A204.1 (cell line): ENCODE data around the gene CHST15.

Experiments
- FAIRE-seq: peaks from 2 replicates; lab custom pipeline; 2012; peaks lifted over from hg19 to GRCh38; lab: Jason Lieb, UNC

CHST15 gene

DNA sequence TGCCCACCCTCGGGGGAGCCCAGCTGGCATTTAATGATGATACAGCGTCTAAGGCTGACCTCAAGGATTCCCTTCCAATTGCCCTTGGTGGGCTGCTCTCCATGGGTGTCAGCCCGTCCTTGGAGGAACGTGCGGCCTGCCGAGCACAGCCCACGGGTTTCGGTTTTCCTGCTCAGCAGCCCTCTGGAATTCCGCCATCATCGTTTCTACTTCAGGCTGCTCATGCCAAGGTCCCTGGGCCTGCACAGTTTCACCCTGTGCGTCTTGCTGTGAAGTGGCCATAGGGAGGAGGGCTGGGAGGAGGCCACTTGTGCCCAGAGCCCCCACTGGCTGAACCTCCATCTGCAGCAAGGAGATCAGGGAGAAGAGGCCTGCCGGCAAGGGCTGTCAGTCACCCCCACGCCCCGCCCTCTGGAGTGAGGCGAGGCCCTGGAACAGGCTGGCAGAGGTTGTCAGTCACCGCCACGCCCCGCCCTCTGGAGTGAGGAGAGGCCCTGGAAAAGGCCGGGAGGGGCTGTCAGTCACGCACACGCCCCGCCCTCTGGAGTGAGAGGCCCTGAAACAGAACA, 82.8 kb downstream of the CHST15 start:
- FAIRE-seq, result no peak

DNA sequence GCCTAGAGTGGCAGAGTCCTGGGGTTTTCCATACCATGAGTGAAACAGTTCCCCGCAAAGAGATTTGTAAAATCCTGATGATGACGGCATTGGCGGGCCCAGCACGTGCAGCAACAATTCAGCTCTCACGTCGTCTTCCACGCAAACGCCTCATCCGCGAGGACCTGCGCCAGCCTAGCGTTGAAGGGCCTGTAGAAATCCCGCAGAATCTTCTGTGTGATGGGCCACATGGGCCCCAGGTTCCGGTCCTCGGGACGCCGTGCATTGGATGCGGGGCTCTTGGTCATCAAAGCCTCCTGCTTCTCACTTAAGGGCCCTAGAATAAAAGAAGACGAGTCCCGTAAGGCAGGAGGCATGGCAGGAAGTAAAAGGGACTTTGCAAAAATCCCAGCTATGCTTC, 83.4 kb downstream of the CHST15 start:
- FAIRE-seq, result no peak

DNA sequence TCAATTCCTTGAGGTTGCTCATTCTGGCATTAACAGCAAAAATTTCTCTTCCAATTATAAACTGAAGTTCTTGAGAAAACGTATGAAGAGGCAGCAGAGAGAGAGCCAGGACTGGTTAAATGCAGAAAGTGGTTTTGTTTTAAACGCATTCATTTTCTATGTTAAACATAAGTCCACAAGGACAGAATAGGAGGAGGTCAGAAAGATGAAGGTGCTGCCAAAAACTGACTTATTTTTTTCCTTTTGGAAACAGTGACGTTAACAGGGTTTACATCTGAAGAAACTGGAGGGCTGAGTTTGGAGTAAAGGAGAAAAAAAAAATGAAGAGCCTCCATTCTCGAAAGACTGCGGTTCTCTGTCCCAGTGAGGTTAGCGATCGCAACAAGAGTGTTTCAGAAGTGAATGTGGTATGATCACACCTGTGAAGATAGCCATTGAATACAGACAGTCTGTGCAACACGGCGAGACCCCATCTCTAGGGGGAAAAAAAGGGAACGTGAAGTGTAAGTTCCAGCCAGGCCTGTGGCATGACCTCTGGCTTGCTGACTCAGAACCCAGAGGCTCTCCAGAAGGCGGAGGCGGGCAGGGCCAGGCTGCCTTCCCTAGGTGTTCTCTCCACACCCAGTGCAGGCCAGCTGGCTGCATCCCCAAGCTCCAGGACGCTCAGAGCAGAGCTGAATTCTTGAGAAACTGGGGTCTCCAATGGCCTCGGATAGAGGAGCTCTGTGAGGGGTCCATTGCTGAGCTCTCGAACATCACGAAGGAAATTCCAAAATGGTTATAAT, 84.0 kb downstream of the CHST15 start:
- no peak for FAIRE-seq

DNA sequence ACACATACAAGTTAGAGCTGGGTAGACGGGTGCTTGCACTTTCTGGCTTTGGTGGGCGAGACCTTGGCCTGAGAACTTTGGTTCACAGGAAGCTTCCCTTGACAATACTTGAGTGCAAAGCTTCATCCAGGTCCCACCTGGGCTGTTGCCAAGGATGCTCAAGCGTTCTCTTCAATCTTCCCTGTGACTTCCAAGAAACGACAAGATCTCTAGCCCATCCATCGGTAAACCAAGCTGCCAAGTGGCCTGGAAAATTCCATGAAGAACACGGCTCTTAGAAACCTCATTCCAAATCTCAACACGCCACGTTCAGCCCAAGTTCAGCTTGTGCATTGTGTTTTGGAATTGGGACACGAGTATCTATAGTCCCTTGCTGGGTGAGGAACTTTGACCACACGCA, 84.7 kb downstream of the CHST15 start:
- no peak for FAIRE-seq

DNA sequence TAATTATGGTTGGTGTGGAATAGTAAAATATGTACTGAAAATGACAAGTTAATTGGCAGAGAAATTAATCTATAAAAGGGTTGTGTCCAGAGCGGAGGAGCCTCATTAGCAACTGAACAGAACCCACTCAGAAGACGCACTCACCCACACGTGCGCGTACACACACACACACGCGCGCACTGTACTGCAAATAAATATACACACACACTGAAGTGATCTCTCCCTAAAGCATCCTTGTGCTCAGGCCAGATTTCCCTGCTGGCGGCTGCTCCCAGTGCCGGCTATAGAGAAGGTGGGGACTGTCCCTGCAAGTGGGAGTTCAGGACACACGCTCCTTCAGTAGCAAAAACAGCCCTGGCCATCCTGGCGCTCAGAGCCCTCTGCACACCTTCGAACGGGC, 85.2 kb downstream of the CHST15 start:
- no peak for FAIRE-seq

DNA sequence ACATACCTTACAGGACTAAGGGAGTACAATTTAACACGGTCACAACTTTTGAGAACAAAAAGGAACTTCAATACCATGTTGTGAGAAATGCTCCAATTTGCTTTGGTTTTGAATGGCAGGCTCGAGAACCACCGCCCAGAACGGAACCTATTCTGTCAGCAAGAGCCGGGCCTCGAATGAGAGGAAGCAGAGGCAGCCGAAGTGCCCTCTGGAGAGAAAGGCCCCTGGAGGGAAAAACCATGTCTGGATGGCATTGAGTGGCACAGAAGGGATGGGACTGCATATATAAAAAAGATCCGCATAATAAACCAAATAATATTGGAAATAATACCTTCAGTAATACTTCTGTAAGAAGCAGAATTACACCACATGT, 85.6 kb downstream of the CHST15 start:
- no peak for FAIRE-seq

DNA sequence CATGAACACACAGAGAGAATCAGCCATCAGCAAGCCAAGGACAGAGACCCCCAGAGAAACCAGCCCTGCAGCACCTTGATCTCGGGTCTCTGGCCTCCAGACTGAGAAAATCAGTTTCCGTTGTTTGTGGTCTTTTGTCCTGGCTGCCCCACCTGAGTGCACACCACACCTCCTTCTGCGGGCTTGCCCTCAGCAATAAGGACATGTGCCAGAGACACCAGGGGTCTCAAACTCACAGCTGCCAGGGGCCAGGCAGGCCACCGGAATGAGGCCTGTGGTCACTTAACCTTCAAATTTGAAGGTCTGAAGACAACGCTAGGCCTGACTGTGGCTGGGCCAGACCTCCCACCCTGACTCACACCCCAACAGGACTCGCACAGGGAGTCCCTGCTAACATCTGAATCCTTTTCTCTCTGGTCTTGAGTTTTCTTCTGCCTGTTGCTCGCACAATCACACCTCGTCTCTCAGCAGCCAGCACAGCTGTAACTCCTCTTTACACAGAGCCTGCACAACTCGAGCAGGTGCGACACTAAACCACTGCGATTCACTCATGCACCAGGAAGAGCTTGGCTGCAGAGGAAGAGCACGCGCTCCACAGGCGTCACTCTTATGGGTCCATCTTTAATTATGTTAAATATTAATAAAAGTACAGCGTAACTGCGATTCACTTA, 86.2 kb downstream of the CHST15 start:
- FAIRE-seq, result no peak

DNA sequence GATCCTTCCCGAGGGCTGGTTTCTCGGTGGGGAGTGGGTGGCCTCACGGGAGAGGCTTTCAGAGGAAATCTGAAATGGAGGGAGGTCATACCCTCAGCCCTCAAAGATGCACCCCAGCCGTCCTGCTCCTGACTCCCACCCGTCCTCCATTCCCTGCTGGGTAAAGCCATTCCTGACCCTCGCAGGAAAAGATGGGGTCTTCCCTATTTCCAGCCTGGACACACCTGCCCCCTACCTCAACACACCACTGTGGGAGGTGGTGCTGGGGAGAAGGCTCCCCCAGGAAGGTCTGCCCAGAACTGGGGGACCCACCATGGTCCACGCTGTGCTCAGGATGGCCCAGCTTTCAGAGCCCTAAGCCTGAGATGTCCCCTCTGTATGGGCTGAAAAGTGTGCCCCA, 86.9 kb downstream of the CHST15 start:
- no peak for FAIRE-seq

DNA sequence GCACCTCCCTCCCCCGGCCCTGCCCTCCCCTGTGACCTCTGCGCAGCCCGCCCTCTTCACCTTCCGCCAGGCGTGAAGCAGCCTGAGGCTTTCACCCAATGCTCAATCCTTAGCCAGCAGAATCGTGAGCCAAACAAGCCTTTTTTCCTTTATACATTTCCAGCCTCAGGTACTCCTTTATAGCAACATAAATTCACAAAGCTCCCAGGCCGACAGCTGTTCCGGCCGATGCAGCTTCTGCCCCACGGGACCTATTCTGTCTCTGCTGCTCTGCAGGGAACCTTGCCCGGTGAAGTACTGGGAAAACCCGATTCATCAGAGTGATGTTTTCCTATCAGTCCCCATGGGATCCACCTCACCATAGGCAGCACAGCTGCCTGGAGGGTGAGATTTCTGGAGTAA, 87.4 kb downstream of the CHST15 start:
- FAIRE-seq, result no peak

DNA sequence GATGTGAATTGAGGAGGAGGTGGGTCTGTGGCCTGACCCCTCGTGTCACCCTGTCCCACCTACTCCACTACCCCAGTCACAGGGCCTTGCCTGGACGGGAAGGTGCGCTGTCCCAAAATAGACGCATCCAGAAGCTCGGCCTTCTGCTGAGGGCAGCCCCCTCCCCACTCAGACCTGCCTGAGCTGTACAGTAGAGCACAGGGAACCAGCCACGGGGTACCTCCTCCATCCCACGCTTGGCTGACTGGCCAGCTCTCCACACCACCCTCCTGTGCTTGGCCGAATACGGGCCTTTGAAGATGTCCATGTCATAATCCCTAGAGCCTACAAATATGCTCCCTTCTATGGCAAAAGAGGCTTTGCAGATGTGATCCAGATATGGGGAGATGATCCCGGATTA, 88.3 kb downstream of the CHST15 start:
- no peak for FAIRE-seq

DNA sequence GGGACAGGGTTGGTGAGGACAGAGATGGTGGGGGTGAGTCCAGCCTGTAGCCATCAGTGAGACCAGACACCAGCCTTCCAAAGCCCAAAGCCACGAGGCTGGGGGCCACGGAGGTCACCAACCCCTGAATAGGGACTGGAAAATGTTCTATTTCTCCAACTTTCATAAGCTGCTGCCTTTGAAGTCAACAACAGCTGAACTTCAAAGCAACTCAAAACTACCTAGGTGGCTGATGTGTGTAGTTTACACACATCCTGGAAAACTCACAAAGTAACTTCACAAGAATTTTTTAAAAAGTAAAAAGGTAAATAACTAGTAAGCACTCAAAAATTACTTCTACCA, 88.8 kb downstream of the CHST15 start:
- FAIRE-seq, result no peak

DNA sequence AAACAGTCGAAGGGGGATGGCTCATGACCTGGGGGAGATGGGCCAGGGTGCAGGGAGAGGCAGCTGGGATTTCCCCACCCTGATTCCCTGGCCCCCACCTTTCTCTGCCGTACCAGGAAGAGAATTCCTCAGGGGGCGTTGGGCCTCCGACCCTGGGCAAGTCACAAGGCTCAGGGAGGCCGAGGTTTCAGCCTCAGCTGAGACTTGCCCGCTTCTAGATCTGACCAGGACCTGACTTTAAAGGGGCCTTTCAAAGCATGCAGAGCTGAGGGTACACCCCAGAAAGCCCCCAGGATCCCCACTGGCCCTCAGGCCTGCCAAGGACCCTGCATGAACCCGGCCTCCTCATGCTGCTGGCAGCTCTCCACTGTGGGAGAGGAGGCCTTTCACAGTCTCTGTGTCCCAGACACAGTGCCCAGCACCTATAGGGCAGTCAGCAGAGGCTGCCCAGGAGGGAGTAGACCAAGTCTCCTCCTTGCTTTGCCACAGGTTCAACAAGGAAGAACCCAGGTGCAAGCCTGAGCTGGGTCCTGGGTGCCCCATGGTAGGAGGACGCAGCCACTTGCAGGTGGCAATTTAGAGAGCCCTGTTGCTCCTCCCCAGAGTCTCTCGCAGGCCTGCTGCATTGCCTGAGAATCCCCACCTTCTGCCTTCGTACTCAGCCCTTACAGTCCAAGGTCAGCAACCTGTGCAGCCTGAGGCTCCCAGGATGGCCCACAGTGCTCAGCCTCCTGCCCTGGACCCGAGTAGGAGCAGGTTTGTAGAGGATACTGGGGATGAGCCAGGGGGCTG, 89.3 kb downstream of the CHST15 start:
- FAIRE-seq, result no peak

DNA sequence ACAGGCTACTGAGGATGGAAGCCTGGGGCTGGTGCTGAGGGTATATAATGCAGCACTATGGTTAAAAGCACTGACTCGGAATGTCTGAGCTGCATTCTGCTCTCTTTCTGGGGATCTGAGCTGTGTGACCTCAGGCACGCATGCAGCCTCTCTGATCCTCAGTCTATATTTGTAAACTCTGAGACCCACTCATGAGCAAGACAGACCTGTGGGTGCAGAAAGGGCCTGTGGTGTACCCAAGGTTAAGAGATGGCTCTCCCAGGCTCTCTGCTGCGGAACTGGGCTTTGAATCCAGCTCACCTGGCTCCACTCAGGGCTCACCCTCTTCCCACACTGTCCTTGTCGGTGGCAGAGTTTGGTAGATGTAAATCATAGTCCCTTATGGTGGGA, 89.9 kb downstream of the CHST15 start:
- no peak for FAIRE-seq

DNA sequence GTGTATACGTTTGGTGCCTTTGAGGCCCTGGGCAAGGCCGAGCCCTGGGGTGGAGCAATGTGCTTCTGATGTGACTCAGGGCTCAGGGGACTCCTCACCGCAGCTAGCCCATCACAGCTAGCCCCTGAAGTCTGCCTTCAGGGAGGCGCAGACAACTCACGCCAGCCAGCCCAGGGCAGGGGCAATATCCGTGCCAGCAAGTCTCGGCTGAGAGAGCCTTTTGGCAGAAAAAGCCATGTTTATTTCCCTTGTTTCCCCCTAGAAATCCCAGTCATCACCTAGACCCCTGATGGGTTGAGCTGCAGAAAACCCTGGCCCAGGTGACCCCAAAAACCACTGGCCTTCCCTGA, 90.4 kb downstream of the CHST15 start:
- FAIRE-seq, result no peak

DNA sequence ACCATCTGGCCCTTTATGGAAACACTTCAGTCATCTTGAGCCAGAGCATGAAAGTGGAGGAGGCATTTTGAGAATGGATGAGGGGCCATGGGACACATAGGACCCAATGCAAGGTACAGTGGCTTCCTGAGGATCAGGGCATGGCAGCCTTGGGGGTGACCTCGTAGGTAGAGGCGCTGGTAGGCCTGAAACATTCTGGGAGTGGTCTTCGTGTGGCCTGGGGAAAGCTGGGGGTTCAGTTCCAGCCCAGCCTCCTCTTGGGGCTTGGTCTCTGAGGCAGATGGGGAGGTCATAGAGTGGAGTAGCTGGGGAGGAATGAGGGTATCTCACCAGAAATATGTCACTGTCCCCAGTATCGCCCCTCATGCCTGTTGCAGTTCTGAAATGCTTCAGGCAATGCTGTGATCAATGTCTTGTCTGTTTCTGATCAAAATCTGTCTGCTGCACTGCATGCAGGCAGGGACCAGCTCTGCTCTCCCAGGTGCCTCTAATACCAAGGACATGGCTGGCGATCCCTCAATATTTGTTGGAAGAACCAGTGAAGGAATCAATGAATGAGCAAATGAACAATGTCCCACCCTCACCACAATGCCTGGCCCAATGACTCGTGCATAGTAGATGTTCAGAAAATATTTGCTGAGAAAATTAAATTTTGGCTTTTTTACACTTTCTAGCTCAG, 90.9 kb downstream of the CHST15 start:
- no peak for FAIRE-seq

DNA sequence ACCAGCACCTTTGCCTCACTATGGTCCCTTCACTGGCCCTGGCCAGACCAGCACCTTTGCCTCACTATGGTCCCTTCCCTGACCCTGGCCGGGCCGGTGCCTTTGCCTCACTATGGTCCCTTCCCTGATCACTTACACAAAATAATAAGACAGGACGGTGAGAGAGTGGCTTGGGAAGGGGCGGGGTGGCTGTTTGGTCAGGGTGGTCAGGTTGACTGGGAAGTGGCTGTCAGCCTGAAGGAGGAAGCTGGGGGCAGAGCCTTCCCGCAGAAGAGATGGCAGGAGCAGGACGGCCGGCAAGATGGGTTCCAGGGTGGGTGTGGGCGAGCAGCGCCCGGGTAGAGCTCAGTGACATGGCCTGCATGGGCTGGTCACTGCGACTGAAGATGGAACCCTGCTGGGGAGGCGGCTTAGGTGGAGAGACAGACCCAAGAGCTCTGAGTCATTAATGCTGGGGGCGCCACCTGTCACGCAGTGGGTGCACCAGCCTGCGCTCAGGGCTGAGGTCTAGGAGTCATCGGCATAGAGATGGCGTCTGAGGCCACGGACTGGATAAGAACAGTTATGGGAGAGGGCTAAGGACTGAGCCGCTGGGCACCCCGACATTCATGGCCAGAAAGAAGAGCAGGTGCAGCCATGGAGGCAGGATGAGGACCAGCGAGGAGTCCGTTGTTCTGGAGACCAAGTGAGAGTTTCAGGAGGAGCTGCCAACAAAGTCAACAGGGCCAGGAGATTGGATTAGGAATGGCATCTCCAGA, 91.8 kb downstream of the CHST15 start:
- no peak for FAIRE-seq

DNA sequence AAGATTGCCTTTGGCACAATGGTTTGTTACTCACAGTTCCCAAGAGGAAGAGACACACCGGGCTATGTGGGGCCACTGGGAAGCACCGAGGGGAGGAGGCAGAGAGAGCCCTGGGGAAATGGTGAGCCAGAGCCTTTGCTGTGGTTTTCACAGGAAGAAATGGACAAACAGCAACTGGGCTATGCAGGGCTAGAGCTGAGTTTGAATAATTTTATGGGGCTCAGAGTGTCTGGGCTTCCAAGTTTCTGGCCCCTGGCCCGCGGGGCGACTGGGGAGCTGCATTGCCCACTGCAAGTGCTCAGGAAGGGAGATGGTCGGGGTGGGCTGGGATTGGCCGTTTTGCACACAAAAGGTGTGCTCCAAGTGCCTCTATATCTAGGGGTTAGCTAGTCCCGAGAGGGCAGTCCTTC, 92.6 kb downstream of the CHST15 start:
- no peak for FAIRE-seq

DNA sequence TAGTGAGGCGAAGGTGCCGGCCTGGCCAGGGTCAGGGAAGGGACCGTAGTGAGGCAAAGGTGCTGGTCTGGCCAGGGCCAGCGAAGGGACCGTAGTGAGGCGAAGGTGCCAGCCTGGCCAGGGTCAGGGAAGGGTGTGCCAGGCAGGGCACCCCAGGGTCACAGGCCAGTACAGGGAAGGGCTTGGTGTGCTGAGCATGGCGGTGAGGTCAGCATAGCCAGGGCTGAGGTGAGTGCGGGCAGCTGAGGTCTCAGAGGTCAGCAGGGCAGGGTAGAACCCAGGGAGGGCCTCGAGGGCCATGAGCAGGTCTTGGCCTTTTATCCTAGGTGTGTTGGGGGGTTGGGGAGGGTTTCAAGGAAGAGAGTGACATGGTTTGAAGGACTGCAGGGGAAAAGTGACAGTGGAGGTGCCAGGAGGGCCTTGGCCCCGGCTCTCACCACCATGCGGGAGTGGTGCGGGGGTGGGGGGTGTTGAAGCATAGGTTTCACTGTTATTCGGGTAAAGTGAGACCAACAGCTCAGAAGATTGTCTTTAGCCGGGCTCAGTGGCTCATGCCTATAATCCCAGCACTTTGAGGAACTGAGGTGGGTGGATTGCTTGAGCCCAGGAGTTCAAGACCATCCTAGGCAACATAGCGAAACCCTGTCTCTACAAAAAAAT, 93.3 kb downstream of the CHST15 start:
- FAIRE-seq, result no peak

DNA sequence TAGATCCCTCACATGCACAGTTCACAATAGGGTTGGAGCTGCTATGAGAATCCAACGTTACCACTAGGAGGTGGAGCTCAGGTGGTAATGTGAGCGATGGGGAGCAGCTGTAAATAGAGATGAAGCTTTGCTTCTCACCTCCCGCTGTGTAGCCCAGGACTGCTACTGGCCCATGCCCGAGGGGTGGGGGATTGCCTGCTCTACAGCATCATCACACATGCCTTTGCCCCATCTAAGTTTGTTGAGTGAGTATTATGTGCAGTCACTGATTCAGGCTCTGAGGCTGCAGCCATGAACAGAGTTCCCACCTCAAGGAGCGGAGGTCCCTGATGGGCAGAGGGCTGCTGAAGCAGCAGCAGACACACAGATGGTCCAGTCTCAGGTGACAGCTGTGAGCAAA, 94.1 kb downstream of the CHST15 start:
- no peak for FAIRE-seq

DNA sequence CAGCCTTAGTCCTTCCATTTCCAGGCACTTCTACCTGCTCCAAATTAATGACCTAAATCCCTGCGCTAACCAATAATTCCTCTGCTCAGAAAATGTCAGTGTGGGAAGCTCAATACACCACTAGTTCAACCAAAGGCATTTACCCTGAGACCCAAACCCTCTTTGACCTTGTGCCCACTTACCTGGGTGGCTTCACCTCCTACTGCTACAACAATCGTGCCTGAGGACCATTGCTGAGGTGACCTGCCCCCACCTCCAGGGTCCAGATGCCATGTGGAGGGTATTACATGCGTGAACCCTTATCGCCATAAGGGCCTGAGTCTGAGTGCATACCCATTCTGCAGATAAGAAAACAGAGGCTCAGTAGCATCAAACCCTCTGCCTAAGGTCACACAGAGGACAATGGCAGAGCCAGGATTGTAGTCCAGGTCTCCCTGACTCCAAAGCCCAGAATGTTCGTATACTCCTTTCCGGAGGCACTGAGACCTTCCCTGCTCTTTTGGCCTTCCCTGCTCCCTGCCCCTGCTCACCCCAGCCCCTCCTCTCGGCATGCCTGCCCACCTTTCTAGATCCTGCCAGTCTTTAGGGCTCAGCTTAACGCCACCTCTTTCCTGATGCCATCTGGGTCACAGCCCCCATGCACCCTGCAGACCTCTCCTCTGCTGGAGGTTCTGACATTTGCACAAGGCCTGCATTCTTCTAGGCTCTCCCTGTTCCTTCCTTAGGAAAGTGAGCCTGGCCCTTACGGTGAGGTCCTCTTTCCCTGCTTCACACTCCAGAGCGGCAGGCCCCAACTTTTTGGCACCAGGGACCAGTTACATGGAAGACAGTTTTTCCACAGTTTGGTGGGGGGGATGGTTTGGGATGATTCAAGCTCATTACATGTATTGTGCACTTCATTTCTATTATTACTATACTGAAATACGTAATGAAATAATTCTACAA, 94.9 kb downstream of the CHST15 start:
- no peak for FAIRE-seq
